SK-N-SH treated with all-trans-retinoic acid at 6 μM for 48 hours (cell line): Measurements from ENCODE around the gene RNF10.
"Not testable (repeated sequence)": the region's sequence is repeated elsewhere in the genome, so short reads cannot be mapped to it uniquely, and the experiment has no call there.

Source experiments
- BACH2 ChIP-seq: fragments of 250-450 bp; sonication (Bioruptor Pico); IDR thresholded peaks from 2 replicates; pipeline ENCODE4 v1.9.0; 2021; ENCODE audit warnings: mild to moderate bottlenecking, borderline replicate concordance
- ISL1 ChIP-seq: fragments of 250-450 bp; sonication (Bioruptor Pico); IDR thresholded peaks from 2 replicates; pipeline ENCODE4 v2.1.2; 2022; ENCODE audit warnings: mild to moderate bottlenecking, moderate library complexity
- TCF4 ChIP-seq: fragments of 250-450 bp; sonication (Bioruptor Pico); IDR thresholded peaks from 2 replicates; pipeline ENCODE4 v1.8.0; 2021; ENCODE audit warnings: mild to moderate bottlenecking, moderate library complexity, borderline replicate concordance
- TOX ChIP-seq: fragments of 250-450 bp; sonication (Bioruptor Pico); IDR thresholded peaks from 2 replicates; pipeline ENCODE4 v1.8.0; 2021; ENCODE audit warnings: mild to moderate bottlenecking, moderate library complexity, borderline replicate concordance
- ZC3H10 ChIP-seq: fragments of 250-450 bp; sonication (Bioruptor Pico); IDR thresholded peaks from 2 replicates; pipeline ENCODE4 v1.5.1; 2021; ENCODE audit warnings: mild to moderate bottlenecking, moderate library complexity
- ZFP30 ChIP-seq: fragments of 450-650 bp; formaldehyde crosslinking; IDR thresholded peaks from 2 replicates; pipeline ENCODE4 v1.5.0; 2022; ENCODE audit warnings: mild to moderate bottlenecking, moderate library complexity
- TF ChIP-seq, protein P1 (sequence below): fragments of 250-450 bp; sonication (Bioruptor Pico); IDR thresholded peaks from 2 replicates; pipeline ENCODE4 v1.5.1; 2020; ENCODE audit warnings: low read depth, mild to moderate bottlenecking, moderate library complexity

DNA sequence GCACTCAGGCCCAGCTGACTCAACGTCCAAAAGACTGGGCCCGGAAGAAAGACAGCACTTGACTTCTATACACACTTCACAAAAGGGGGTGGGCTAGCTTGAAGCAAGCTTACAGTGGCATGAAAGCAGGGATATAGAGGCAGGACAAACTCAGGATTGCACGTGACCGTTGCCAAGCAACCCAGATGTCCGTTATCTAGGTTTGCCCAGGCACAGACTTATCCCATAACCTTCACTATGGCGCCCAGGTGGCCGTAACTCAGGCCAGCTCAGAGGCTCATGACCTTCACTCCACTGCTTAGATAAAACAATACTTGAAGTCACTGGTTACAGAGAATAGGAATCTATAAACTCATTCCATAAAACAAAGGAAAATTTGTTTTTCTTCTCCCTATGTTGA is 46.6 kb upstream of the RNF10 start:
- TF ChIP-seq ZC3H10; BACH2 (CRISPR knock-in tag); ZFP30 (CRISPR knock-in tag); TCF4 (CRISPR knock-in tag); ISL1 (CRISPR knock-in tag); TOX (CRISPR knock-in tag): not testable (repeated sequence)
- TF ChIP-seq, protein P1, sequence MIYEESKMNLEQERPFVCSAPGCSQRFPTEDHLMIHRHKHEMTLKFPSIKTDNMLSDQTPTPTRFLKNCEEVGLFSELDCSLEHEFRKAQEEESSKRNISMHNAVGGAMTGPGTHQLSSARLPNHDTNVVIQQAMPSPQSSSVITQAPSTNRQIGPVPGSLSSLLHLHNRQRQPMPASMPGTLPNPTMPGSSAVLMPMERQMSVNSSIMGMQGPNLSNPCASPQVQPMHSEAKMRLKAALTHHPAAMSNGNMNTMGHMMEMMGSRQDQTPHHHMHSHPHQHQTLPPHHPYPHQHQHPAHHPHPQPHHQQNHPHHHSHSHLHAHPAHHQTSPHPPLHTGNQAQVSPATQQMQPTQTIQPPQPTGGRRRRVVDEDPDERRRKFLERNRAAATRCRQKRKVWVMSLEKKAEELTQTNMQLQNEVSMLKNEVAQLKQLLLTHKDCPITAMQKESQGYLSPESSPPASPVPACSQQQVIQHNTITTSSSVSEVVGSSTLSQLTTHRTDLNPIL: not testable (repeated sequence)
